Coronary artery (tissue), 2 donors: ENCODE measurements around the gene TENM3.

ENCODE experiments used
- DNase-seq: peaks from one replicate; pipeline ENCODE4 v3.0.0-alpha.2; 2017; ENCODE audit warnings: low spot score
- H3K27ac ChIP-seq, 2 donors: fragments of 200-600 bp; sonication (generic); one replicate each; pipeline ENCODE4 v1.5.1; 2016 to 2019
- H3K4me3 ChIP-seq: fragments of 200-600 bp; sonication (generic); 2 replicates; pipeline ENCODE4 v1.5.1; 2016; ENCODE audit warnings: mild to moderate bottlenecking, moderate library complexity
- CTCF ChIP-seq: fragments of 200-600 bp; sonication (generic); IDR thresholded peaks from one replicate; pipeline ENCODE4 v1.5.1; 2019; ENCODE audit warnings: antibody characterized with exemption

TENM3 gene

GRCh38 chr4:182679533-182679932, 436.3 kb downstream of the TENM3 start:
- no peak for DNase-seq
- no peak for TF ChIP-seq CTCF
- Histone ChIP-seq H3K27ac (no peak overlapping the region), H3K4me3 (no peak overlapping the region)

DNA sequence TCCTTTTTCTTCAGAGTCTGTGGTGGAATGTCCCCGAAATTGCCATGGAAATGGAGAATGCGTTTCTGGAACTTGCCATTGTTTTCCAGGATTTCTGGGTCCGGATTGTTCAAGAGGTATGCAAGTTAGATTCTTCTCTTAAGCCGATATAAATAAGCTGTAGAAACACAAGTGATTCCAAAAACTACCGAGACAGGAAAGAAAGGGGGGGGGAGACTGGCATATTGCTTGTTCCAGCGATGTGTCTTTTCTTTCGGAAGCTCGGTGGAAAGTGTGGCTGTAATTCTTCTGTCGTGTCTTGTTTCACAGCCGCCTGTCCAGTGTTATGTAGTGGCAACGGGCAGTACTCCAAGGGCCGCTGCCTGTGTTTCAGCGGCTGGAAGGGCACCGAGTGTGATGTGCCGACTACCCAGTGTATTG, 437.0 kb downstream of the TENM3 start:
- TF ChIP-seq CTCF = no peak
- DNase-seq = no peak
- peak overlapping the region; percentile 27 for H3K4me3 ChIP-seq
- H3K27ac ChIP-seq = no peak overlapping the region

GRCh38 chr4:182683661-182684060, 440.5 kb downstream of the TENM3 start:
- no peak for DNase-seq
- TF ChIP-seq CTCF = no peak
- Histone ChIP-seq H3K4me3 (no peak overlapping the region), H3K27ac (no peak overlapping the region)

GRCh38 chr4:182684796-182685195, 441.6 kb downstream of the TENM3 start:
- Histone ChIP-seq H3K27ac (no peak overlapping the region), H3K4me3 (no peak overlapping the region)
- no peak for DNase-seq
- no peak for TF ChIP-seq CTCF

DNA sequence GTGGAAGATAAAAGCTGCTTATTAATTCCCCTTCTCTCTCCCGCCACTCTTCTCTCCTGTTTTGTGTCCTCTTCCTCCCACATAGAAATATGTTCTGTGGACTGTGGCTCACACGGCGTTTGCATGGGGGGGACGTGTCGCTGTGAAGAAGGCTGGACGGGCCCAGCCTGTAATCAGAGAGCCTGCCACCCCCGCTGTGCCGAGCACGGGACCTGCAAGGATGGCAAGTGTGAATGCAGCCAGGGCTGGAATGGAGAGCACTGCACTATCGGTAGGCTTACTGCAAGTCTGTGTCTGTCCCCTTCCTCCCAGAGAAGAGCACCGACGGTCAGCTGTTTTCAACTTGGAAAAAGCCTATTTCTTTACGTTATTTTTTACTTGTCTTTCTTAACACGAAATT, 444.9 kb downstream of the TENM3 start:
- Histone ChIP-seq H3K27ac (no peak overlapping the region), H3K4me3 (no peak overlapping the region)
- no peak for DNase-seq
- TF ChIP-seq CTCF = no peak

DNA sequence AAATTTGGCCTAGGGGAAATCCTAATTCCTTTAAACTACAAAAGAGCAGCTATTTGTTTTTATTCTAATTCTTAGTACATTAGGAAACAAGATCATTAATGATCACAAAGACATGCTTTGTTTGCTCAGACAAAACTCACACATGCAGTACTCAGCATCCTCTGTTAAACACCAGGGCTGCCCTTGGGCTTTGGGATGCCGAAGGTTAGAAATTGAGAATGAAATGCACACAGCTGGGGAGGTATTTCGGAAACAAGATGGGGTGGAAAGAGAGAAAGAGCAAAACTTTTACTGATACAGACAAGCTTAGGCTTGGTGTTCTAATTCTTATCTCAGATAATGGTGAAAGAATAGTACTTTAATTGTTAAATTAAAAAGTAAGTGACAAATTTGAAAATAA, 451.3 kb downstream of the TENM3 start:
- Histone ChIP-seq H3K4me3 (no peak overlapping the region), H3K27ac (no peak overlapping the region)
- no peak for TF ChIP-seq CTCF
- no peak for DNase-seq

- Histone ChIP-seq H3K4me3 (no peak overlapping the region), H3K27ac (no peak overlapping the region)
- DNase-seq = no peak
- TF ChIP-seq CTCF = no peak
Observed at GRCh38 chr4:182695009-182695408, 451.8 kb downstream of the TENM3 start.
